ENCODE results near the gene NUP214.
"Not testable (repeated sequence)": the region's sequence is repeated elsewhere in the genome, so short reads cannot be mapped to it uniquely, and the experiment has no call there.

Gene NUP214

DNA sequence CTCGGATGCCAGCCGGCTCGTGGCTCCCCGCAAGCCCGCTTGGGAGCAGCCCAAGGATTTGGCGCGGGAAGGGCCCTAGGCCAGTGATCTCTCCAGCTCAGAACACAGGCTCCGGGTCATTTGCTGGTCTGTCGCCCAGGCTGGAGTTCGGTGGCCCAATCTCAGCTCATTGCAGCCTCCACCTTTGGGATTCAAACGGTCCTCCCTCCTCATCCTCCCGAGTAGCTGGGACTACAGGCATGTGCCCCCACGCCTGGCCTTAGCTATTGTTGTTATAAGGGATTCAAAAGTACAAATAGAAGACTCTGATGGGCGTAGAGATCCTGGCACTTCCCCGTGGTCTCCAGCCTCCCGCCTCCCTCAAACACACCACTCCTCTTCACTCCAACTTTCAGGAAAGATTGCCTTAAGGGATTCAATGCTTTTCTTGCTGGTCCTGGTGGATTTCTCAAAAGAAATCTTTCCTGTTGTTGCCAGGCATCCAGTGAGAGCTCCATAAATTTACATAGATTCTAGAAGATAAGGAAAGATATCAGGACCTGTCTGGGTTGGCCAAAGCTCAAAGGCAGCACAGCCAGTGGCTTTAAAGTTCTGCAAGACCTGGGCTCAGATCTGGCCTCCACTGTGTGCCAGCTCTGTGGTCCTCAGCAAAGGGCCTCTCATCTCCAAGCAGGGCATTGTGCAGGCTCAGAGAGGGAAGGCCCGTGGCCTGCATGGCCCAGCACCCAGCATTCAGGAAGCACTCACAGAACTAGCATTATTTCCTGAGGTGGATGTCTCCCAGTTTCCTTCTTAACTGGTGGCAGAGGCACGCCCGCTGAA, 28.0 kb upstream of the NUP214 start:
- no peak for DNase-seq

DNA sequence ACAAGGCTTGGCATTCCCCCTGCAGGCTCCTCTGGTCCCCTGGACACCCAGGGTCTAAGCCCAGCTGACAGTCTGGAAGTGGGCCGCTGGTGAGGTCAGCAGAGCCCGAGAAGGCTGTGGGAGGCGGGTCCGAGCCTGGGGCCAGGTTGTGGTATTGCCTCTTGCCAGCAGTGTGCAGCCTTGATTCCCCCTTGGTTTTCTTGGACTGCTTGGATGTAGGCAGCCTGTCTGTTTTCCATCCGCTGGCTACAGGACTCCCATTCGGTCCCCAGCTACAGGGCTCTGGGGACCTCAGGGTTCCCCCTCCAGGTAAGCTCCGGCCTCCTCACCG, 27.5 kb upstream of the NUP214 start:
- DNase-seq = no peak

DNA sequence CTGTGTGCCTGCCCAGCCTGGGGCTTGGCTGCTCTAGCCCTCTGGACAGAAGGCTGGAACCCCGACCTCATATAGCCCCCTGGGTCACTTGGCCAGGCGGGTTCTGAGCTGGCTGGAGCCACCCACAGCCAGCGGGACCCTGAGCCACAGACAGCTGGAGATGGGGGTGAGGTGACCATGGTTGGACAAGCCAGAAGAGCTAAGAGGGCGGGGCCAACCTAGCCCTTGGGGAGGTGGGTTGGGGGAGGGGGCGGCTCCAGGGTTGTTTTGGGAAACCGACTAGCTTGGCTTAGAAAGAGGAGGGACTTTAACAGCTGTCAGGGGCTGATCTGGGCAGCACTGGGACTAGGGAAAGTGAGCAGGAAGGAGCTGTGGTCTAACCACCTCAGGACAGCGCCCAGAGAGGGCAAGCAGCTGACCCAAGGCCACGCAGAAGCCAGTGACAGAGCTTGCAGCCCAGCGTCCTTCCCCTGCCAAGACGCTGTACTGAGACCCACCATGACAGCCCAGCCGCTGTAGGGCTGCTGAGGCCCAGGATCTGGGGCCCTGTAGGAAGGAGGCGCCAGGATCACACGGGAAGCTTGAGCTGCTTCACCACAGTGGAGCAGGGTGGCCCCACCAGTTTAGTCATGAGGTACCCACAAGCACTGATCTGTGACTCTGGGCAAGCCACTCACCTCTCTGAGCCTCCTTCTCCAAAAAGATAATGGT, 26.8 kb upstream of the NUP214 start:
- no peak for DNase-seq

DNA sequence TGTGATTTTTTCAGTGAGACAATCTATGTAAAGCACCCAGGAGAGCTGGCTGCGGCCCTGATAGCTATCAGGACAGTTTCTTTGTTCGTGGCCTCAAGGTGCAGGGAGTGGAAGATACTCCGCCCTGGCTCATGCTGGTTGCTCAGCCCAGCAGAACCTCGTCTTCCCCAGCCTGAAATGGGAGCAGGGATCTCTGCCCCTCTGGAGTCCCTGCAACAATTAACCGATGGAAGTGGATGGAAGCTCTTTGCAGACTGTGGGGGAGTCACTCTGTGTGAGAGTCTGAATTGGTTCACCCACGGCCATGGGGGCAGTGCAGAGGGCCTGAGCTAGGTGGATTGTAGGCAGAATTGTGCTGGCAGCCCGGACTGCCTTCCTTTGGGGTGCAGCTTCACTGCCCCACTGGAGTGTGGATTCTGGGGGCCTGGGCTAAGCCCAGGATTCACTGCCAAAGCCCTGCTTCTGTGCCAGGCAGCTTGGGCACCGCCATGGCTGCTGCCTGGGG, 26.2 kb upstream of the NUP214 start:
- no peak for DNase-seq

DNA sequence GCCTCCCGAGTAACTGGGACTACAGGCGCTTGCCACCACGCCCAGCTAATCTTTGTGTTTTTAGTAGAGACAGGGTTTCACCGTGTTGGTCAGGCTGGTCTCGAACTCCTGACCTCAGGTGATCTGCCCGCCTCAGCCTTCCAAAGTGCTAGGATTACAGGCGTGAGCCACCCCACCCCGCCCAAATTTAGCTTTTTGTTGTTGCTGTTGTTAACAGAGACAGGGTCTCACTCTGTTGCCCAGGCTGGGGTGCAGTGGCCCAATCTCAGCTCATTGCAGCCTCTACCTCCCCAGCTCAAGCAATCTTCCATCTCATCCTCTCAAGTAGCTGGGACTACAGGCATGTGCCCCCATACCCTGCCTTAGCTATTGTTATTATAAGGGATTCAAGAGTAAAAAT, 25.5 kb upstream of the NUP214 start:
- DNase-seq = not testable (repeated sequence)

DNA sequence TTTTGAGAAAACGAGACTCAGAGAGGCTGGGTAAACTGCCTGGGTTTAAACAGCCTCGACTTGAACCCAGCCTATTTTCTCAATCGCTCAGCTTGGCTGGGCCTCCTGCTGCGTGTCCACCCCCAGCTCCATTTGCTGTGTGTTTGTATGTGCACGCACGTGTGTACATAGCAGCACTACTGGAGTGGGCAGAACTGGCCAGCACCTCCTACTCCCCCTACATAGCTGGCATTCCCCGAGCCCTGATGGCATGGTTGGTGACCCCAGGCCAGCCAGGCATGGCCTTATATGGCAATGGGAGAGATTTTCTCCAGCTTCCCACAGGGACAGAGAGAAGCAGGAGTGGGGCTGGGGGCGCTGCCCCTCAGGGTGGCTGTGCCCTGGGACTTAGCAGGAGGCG, 24.9 kb upstream of the NUP214 start:
- no peak for DNase-seq

DNA sequence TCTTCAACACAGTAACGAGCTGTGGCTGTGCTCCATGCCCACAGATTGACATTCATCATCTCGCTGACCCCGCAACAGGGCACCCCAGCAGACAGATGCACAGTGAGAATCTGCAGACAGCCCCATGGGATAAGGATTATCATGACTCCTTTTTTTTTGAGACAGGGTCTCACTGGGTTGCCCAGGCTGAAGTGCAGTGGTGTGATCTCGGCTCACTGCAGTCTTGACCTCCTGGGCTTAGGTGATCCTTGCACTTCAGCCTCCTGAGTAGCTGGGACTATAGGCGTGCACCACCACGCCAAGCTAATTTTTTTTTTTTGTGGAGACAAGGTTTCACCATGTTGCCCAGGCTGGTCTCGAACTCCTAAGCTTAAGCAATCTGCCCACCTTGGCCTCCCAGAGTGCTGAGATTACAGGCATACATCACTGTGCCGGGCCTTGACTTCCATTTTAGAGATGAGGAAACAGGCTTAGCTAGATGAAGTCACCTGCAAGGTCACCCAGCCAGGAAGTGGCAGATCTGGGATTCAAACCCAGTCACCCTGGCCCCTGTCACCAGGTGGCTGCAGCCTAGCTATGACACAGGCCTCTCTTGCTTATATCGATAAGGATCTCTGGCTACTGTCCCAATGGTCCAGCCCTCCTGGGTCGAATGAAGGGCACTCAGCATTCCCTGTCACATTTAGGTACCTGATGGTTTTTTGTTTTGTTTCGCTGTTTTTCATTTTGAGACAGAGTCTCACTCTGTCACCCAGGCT, 24.0 kb upstream of the NUP214 start:
- no peak for DNase-seq

DNA sequence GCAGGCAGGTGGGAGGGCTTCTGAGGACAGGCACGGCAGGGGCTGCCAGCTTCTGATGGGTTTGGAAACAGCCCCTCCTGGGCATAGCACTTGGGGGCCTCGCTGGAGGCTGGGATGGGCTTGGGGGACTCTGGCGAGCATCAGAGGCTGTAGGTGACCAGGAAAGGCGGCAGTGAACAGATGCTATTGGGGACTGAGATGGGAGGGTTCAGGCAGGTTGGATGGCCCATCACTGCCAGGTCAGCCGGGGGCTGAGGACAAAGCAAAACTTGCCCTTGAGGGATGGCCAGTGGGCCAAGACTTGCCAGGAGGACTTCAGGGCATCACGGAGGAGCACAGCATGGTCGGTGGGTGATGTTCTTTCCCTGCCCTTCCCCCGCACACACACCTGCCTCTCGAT, 22.4 kb upstream of the NUP214 start:
- no peak for DNase-seq

DNA sequence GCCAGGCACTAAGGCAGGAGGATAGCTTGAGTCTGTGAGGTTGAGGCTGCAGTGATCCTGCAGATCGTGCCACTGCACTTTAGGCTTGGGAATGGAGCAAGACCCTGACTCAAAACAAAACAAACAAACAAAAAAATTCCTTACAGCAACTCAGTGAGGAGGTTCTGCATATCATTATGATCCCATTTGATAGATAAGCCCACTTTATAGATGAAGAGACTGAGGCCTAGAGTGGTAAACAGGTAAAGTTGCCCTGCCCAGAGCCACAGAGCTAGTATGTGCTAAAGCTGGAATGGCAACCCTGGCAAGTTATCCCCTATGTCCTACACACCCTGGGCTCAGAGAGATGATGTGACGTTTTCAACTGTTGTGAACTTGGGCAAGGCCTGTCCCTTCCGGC, 21.9 kb upstream of the NUP214 start:
- DNase-seq = no peak

DNA sequence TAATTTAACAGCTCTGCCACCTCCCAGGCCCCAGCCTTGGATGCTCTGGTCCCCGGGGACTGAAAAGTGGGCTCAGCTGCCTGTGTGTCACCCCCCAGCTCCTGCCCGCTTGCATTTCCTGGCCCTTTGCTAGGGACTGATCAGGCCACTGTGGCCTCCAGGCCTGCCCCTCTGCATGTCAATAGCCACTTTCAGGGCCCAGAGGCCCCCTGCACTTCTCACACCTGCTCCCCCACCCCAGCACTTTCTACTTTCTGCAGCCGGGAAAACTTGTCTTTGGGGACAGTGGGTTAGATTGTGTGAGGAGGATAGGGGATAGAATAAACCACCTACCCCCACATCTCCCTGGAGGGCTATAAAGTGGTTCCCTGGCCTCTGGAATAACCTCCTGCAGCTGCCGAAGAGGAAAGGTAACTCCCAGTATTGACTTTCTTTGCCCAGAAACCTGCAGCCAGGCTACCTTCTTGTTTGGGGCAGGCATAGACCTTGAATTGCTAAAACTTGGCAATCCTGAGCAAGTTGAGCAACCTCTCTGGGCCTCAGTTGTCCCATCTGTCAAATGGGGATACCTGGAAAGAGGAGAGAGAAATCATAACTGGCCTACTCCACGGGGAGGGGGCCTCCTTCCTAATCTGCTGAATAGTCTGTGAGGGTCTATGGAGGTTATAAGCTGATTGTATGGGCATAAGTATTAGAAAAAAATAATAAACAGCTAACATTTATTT, 21.2 kb upstream of the NUP214 start:
- DNase-seq = no peak

DNA sequence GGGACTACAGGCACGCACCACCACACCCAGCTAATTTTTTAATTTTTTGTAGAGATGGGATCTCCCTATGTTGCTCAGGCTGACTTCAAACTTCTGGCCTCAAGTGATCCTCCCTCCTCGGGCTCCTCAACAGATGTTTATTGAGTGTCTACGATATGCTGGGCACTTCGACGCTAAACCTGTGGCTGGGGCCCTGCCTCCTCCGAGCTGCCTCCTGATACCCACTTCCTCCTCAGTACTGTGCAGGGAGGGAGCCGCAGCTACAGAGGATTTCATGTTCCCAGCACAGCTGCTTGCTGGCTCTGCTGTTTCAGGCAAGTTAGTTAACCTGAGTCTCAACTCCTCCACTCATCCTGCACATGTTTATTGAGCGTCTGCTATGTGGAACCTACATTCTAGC, 19.4 kb upstream of the NUP214 start:
- no peak for DNase-seq

DNA sequence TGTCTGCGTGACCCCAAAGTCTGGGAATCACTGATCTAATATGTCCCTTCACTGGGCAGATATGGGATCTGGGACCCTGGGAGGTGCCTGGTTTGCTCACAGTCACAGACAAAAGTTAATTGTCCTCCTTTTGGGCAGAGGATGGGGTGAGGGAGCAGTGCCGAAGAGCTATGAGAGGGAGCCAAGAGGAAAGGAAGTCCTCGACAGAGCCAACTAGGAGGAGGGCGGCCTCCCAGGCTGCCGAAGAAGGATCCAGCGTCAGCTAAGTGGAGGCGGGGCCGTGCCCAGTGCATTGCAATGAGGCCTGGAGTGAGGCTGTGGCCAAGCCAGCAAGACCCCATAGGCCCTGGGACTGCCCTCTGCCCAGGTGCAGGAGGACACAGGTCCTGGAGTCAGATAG, 17.6 kb upstream of the NUP214 start:
- no peak for DNase-seq

DNA sequence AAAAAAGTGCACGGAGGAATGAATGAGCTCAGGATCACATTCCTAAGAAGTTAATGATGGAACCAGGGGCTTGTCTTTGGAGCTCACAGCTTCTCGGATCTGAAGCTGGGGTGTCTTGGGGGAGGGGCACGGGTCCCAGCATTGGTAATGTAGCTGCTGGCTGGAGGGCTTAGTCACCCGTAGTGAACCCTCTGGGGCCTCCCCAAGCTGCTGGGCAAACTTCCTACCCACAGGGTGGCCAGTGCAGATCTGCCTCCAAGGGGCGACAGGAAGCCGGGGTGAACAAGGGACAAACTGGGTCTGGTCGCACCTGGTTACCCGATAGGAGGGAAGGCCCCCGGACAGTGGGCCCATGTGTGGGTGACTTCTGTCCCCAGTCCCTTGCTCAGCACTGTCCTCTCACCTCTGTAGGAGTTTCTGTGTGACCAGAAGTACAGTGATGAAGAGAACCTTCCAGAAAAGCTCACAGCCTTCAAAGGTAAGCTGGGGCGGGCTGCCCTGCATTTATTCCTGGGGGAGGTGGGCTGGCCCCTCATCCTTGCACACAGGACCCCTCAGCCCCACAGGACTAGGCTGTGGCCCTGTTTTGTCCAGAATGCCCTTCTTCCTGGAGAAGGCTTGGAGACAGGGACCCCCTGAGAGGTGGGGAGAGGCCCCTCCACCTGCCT, 14.1 kb upstream of the NUP214 start:
- no peak for DNase-seq

DNA sequence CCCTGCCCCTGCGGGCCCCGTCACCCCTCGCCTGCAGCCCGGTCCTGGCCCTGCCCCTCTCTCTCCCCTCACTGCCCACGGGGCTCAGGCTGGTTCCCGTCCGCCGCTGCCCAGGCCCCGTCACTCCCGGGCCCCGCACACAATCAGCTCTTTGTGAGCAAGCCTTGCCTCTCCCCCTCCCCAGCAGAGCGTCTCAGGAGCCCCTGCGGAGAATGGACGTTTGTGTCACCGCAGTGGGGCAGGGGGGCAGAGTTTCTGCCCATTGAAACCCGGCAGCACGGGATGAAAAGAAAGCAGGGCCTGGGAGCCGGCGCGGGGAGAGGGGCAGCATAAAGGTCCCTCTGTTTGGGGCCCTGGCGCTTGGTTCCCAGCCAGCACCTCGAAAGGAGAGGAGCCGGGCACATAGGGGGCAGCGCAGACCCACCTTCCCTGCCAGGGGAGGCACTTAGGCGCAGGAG, 13.5 kb upstream of the NUP214 start:
- DNase-seq = no peak

DNA sequence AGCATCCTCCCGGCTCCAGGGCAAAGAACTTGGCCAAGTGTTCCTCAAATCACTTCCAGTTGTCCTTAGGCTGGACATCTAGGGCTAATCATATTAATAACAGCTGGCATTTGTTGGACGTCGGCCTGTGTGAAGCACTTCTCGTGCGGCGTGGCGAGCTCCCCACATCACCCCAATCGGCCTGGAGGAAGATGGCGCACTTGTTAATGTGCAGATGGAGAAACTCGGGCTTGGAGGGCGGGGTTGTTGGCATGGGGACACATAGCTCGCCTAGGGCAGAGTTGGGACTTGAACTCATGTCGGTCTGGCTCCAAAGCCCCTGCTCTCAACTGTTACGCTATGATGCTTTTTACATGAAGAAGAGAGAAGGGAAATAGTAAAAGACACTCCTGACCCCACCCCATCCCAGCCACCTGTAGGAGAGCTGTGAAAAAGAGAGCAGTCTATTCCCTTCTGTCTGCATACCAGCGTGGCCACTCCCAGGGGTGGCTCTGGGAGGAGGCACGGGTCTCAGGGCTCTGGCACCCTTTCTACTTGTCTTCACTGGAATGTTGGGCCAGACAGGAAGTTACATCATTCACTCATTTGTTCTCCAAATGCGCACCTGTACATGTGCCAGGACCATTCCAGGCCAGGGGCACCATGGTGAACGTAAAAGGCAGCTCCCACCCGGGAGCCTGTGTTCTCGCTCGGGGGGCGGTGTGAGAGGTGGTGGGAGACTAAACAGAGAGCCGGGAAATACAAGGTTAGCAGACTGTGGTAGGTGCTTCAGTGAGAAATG, 12.8 kb upstream of the NUP214 start:
- no peak for DNase-seq

DNA sequence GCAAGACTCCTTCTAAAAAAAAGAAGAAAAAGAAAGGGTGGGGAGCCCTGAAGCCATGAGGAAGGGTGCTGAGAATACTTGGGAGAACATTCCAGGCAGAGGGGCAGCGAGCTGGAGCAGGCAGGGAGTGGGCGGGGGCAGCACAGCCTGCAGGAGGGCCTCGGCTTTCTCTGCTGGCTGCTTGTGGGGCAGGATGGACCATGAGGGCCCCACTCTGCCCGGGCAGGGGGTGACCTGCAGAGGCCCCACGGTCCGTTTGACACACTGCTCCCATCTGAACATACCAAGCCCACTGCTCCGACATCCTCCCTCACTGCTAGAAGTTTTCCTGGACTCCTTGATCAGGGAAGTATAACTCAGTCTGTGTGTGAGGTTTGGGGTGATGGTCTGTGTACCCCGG, 11.7 kb upstream of the NUP214 start:
- no peak for DNase-seq

DNA sequence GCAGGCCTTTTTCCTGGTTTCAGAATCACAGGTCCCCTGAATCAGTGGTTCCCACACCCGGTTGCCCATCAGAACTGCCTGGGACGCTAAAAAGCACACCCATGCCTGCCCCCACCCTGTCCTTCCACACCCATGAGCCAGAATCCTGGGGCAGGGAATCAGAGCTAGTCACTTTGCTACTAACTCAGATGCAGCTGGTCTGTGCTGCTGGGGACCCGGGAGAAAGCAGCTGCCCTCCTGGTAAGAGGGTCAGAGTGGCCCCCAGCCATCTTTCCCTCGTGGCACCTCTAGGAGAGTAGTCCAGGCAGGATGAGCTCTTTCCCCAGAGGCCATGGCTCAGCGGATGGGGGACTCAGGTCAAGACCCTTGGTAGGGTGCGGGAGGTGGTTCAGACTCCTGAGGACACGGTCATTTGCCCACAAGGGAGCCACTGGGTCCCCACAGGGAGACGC, 11.3 kb upstream of the NUP214 start:
- no peak for DNase-seq

DNA sequence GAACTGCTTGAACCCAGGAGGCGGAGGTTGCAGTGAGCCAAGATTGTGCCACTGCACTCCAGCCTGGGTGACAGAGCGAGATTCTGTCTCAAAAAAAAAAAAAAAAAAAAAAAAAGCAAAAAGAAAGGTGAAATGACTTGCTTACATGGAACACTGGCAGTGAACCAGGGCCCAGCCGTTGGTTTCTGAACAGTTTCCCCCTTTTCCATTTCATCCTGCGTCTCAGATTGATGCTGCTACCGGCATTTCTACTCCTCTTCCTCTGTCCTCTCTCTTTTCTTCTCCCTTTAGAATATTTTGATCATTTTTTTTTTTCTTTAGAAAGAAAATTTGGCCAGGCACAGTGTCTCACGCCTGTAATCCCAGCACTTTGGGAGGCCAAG, 10.0 kb upstream of the NUP214 start:
- DNase-seq = not testable (repeated sequence)

DNA sequence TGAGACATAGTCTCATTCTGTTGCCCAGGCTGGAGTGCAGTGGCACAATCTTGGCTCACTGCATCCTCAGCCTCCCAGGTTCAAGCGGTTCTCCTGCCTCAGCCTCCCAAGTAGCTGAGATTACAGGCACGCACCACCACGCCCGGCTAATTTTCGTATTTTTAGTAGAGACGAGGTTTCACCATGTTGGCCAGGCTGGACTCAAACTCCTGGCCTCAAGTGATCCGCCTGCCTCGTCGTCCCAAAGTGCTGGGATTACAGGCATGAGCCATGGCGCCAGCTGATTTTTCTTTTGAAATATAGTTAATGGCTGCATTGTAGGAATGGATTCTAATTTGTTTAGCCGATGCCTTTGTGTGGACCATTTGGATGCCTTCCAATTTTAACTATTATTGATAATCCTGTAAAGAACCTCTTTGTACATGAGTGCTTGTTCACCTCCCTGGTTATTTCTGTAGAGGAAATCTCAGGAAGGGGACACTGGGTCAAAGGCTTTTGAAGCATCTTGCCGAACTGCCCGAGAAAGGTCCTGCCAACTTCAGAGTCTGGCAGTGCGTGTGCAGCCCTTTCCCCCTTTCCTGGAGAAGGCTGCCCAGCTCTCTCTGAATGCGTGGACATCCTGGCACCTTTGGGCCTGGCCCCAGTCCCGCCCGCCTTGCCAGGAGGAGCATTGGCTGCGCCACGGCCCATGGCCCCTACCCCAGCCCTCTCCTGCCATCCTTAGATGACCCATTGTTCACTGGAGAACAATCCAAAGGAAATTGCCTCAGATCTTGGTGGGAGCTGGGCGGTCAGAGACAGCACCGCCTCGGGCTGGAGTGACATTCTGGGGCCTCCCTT, 8.9 kb upstream of the NUP214 start:
- DNase-seq = no peak

DNA sequence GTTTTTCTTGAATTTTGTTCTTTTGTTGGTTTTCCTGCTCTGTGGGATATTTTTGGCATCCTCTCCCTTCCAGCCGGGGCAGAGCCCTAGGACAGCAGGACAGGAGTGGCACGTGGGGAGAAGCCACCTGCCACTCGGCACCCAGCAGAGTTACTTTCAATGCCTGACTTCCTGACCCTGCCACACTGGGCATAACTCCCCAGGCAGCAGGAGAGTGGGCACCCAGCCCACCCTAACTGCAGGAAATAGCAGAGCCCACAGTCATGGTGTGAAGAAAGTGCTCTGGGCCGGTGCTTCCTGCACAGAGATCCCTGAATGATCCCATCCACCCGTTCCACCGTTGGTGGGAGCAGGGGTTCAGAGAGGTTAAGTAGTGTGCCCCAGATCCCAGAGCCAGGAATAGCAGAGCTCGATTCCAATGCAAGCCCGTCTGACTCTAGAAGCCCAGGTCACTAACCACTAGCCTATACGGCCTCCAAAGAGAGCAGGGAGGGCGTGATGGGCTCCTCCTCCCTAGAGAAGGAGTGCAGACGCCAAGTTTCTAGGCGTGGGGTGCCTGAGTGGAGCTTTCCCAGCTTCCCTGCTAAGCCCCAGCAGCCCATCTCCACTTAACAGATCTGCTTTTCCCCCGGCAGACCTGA, 8.1 kb upstream of the NUP214 start:
- no peak for DNase-seq

Measured in DMS79 (cell line).